BE2C (cell line): ENCODE data around the gene ADH7.
"Not testable (repeated sequence)": the region's sequence is repeated elsewhere in the genome, so short reads cannot be mapped to it uniquely, and the experiment has no call there.

Source experiments
- DNase-seq: peaks from one replicate; pipeline ENCODE4 v3.0.0-alpha.2; 2020
- H3K27me3 ChIP-seq: fragments of 250-450 bp; sonication (Bioruptor Pico); 2 replicates; pipeline ENCODE4 v1.5.1; 2020; ENCODE audit warnings: mild to moderate bottlenecking
- H3K36me3 ChIP-seq: fragments of 250-450 bp; sonication (Bioruptor Pico); 2 replicates; pipeline ENCODE4 v1.5.1; 2020; ENCODE audit warnings: mild to moderate bottlenecking
- H3K4me1 ChIP-seq: fragments of 250-450 bp; sonication (Bioruptor Pico); 2 replicates; pipeline ENCODE4 v1.5.1; 2020
- H3K4me3 ChIP-seq: 2 replicates; pipeline ENCODE4 v1.5.1; 2011; ENCODE audit warnings: low read depth, low read length
- H3K9me3 ChIP-seq: fragments of 250-450 bp; sonication (Bioruptor Pico); 2 replicates; pipeline ENCODE4 v1.5.1; 2020
- CTCF ChIP-seq: IDR thresholded peaks from 2 replicates; pipeline ENCODE4 v1.5.1; 2012; ENCODE audit warnings: mild to moderate bottlenecking, low read depth, low read length

ADH7 gene

GRCh38 chr4:99437723-99438404, 2.7 kb upstream of the ADH7 start:
- Histone ChIP-seq H3K36me3 (no peaks in the 10 kb centered on the region), H3K27me3 (no peaks in the 10 kb centered on the region; the same call in 1 of the 2 replicates), H3K4me1 (no peaks in the 10 kb centered on the region), H3K4me3 (no peak overlapping the region), H3K9me3 (no peaks in the 10 kb centered on the region)
- DNase-seq, result no peak
- no peak for TF ChIP-seq CTCF

- Histone ChIP-seq H3K9me3 (no peaks in the 10 kb centered on the region), H3K4me1 (no peaks in the 10 kb centered on the region), H3K4me3 (no peak overlapping the region), H3K36me3 (no peaks in the 10 kb centered on the region), H3K27me3 (no peaks in the 10 kb centered on the region; the same call in 1 of the 2 replicates)
- no peak for DNase-seq
- no peak for TF ChIP-seq CTCF
These were observed 2.0 kb upstream of the ADH7 start for GRCh38 chr4:99436976-99437722.

- H3K4me3 ChIP-seq, result no peak overlapping the region
- H3K9me3 ChIP-seq, result no peaks in the 10 kb centered on the region
- no peaks in the 10 kb centered on the region; the same call in 1 of the 2 replicates for H3K27me3 ChIP-seq
- TF ChIP-seq CTCF, result no peak
- no peak for DNase-seq
- H3K4me1 ChIP-seq, result no peaks in the 10 kb centered on the region
- H3K36me3 ChIP-seq, result no peaks in the 10 kb centered on the region
These were observed 1.3 kb upstream of the ADH7 start for GRCh38 chr4:99436462-99436861.

- Histone ChIP-seq H3K9me3 (no peaks in the 10 kb centered on the region), H3K4me3 (no peak overlapping the region), H3K27me3 (no peaks in the 10 kb centered on the region; the same call in 1 of the 2 replicates), H3K36me3 (no peaks in the 10 kb centered on the region), H3K4me1 (no peaks in the 10 kb centered on the region)
- DNase-seq, result no peak
- no peak for TF ChIP-seq CTCF
These were observed 5.0 kb downstream of the ADH7 start for GRCh38 chr4:99430106-99430505.

- Histone ChIP-seq H3K4me3 (no peak overlapping the region), H3K27me3 (no peaks in the 10 kb centered on the region), H3K9me3 (no peaks in the 10 kb centered on the region), H3K4me1 (no peaks in the 10 kb centered on the region), H3K36me3 (no peaks in the 10 kb centered on the region)
- no peak for DNase-seq
- no peak for TF ChIP-seq CTCF
These were observed 18.0 kb downstream of the ADH7 start for GRCh38 chr4:99417125-99417524.

GRCh38 chr4:99415762-99416161, 19.4 kb downstream of the ADH7 start:
- not testable (repeated sequence) for H3K27me3 ChIP-seq, H3K4me1 ChIP-seq, H3K36me3 ChIP-seq, H3K4me3 ChIP-seq, H3K9me3 ChIP-seq
- peak; percentile 48 for DNase-seq
- TF ChIP-seq CTCF, result peak; percentile 26

- not testable (repeated sequence) for H3K27me3 ChIP-seq, DNase-seq, H3K9me3 ChIP-seq, H3K4me1 ChIP-seq, H3K4me3 ChIP-seq, H3K36me3 ChIP-seq
These were observed 20.2 kb downstream of the ADH7 start for GRCh38 chr4:99414902-99415301.
